NAMALWA (cell line): ENCODE data around the gene COL18A1.
"Not testable (repeated sequence)": the region's sequence is repeated elsewhere in the genome, so short reads cannot be mapped to it uniquely, and the experiment has no call there.

ENCODE experiments used
- DNase-seq: peaks from one replicate; pipeline ENCODE4 v3.0.0-alpha.2; 2015; ENCODE audit warnings: low spot score

The COL18A1 gene

DNA sequence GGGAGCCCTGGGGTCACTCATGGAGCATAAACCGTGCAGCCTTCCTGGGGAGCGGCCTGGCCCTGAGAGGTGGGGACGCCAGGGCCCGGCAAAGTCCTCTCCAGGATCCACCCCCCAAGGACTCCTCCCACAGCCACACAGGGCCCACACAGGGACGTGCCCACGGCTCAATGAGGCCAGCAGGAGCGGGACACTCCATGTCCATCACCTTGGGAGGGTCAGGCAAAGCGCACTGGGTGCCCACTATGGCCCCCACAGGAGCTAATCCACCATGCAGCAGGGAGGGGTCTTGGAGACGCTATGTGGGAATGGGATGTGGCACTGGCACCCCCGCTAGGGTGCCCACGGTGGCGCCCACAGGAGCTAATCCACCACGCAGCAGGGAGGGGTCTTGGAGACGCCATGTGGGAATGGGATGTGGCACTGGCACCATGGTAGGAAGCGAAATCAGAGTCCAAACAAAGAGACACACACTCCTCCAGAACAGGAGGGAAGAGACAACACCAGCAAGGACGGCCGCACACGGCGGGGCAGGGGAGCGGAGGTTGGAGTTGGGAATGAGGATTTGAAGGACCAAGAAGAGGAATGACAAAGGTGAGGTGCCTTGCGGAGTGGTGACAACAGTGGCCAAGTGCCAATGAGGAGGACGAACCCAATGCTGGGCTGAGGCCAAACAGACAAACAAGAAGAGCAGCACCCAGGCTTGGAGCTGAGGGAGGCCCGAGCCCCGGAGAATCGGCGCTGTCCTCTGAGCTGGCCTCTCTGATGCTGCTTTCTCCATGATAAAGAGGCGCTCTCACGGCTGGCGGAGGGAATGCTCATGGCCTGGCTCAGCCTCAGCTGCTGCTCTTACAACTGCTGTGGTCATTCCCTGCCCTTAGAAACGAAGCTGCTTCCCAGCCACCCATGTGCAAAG, 155.4 kb downstream of the COL18A1 start:
- no peak for DNase-seq

DNA sequence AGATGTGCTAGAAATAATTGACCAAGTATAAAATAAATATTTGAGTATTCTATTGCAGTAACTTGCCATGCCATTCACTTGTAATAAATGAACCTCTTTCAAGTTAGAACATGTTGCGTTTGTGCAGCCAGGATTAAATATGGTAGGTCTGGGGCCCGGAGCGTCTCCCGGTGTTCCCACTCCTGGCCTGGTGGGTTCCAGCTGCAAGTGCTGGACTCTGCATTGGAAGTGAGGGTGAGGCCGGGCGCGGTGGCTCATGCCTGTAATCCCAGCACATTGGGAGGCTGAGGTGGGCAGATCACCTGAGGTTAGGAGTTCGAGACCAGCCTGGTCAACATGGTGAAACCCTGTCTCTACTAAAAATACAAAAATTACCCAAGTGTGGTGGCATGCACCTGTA, 156.3 kb downstream of the COL18A1 start:
- DNase-seq, result not testable (repeated sequence)

DNA sequence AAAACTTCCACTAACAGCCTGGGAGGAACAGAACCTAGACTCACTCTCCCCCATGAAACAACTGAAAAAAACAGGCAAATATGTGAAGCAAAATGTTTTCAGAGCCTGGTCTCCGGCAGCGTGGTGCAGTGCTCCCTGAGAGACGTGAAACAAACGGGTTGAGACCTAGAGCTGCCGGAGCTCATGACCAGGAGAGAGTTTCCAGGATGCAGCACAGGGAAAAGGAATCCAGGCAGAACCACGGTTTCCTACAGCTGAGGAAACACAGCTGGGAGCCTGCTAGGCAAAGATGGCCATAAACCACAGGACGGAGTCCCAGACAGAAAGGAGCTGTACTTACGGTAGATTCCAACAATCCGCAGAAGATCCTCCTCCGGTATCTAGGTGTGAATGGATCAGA, 157.4 kb downstream of the COL18A1 start:
- no peak for DNase-seq

DNA sequence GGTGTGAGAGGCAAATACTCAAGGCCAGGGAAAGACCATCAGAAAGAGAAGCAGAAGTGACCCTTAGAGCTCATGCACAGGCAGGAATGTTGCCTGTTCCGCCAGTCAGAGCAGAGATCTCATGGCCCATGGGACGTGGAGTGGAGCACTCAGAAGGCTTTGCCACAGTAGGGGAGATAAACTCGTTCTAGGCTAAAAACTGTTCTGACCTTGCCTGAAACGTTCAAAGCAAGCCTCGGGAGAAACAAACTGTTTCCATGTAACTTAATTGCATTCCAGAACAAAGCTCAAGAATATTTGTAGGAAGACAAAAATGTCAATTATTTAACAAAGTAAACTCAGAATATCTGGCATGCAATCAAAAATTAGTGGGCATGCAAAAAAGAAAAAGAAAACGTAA, 158.0 kb downstream of the COL18A1 start:
- no peak for DNase-seq
